Measurements from ENCODE around the gene NDUFAF3. TPM values are rescaled to one million over a fixed set of nuclear protein-coding genes. Genes with fewer than 3 reads are reported as not detected.
A peak's percentile ranks its signal among the peaks of the same experiment; 100 is the strongest.

The NDUFAF3 gene
- total RNA-seq, 1 experiment from 2014 or later, result 40.7 TPM

- Histone ChIP-seq H4K91ac (ENCODE audit: insufficient read length, low read depth, low read length) (no peak overlapping the region), H3K9ac (ENCODE audit: extremely low read depth, insufficient read length, low read length) (no peak overlapping the region)
- WGBS (ENCODE audit: extremely low coverage, insufficient read length, low lambda C conversion rate), result no CpG with 5 or more reads among the region's 3 CpGs
These were observed 16.6 kb upstream of the NDUFAF3 start for GRCh38 chr3:49005303-49005680.

More at GRCh38 chr3:49005303-49005680, 16.6 kb upstream of the NDUFAF3 start:
- H2BK20ac ChIP-seq (ENCODE audit: low read depth, low read length, poor library complexity, severe bottlenecking), result no peak overlapping the region
- no peak overlapping the region for H2AK5ac ChIP-seq (ENCODE audit: insufficient read length, low read length)
- Mint-ChIP-seq H3K36me3 (ENCODE audit: insufficient read depth in 1 of 3, low read depth in 3 of 3) (peaks cover 0 to 21% (median 15%) of the 10 kb centered on the region in 3 experiments; a peak in 6 of 7 replicates), H3K4me3 (peak overlapping the region in 1 of 2 experiments; percentile 35; a peak in 1 of 5 replicates), H3K9me3 (no peaks in the 10 kb centered on the region; a peak in 1 of 5 replicates), H3K27me3 (ENCODE audit: low read depth) (no peaks in the 10 kb centered on the region; the same call in 1 of the 2 replicates), H3K4me1 (peaks cover 16 to 18% of the 10 kb centered on the region in 2 experiments), H3K27ac (no peak overlapping the region)
- no peak for DNase-seq
- no peak overlapping the region for H3K56ac ChIP-seq (ENCODE audit: insufficient read length, low read depth, low read length)
- H3T11ph ChIP-seq (ENCODE audit: low read length), result no peak overlapping the region
- no peak overlapping the region for H3K23ac ChIP-seq (ENCODE audit: insufficient read length, low read depth, low read length)
- H3K27ac ChIP-seq (ENCODE audit: insufficient read length, low read depth, low read length), result no peak overlapping the region
- H3K23me2 ChIP-seq (ENCODE audit: insufficient read length, low read depth, low read length, poor library complexity, severe bottlenecking), result peaks cover 13% of the 10 kb centered on the region
- no peak overlapping the region for H3K14ac ChIP-seq (ENCODE audit: insufficient read depth, low read length)
- no peak overlapping the region for H3K4ac ChIP-seq (ENCODE audit: low read depth, low read length)
- no peak overlapping the region for H2BK120ac ChIP-seq (ENCODE audit: low read depth, low read length, poor library complexity, severe bottlenecking)
- no peak overlapping the region for H3K4me2 ChIP-seq (ENCODE audit: insufficient read depth, insufficient read length, low read length)
- no peak overlapping the region for H4K5ac ChIP-seq (ENCODE audit: insufficient read length, low read depth, low read length)
- H3K18ac ChIP-seq (ENCODE audit: insufficient read length, low read depth, low read length), result no peak overlapping the region
- no peaks in the 10 kb centered on the region for H3K9me3 ChIP-seq (ENCODE audit: control insufficient read depth, low read depth, low read length)
- H2BK5ac ChIP-seq (ENCODE audit: insufficient read length, low read length), result no peak overlapping the region
- no peaks in the 10 kb centered on the region; the same call in 1 of the 2 replicates for H3K4me1 ChIP-seq (ENCODE audit: insufficient read depth, low read length)
- H3K27me3 ChIP-seq (ENCODE audit: insufficient read depth, low read length), result no peaks in the 10 kb centered on the region
- no peak overlapping the region for H2BK12ac ChIP-seq (ENCODE audit: insufficient read length, low read depth, low read length)
- H2AFZ ChIP-seq (ENCODE audit: low read length), result no peak overlapping the region
- H3K79me2 ChIP-seq (ENCODE audit: insufficient read depth, low read length), result peaks cover 10% of the 10 kb centered on the region; the same call in 1 of the 2 replicates
- H4K20me1 ChIP-seq (ENCODE audit: control insufficient read depth, insufficient read depth, insufficient read length), result no peaks in the 10 kb centered on the region
- no peak overlapping the region for H4K8ac ChIP-seq (replicated peaks; ENCODE audit: insufficient read length, low read depth, low read length)
- TF ChIP-seq CTCF (conservative IDR thresholded peaks at IDR 0.05), result no peak
- H2BK15ac ChIP-seq (ENCODE audit: low read depth, low read length), result no peak overlapping the region
- H3K79me1 ChIP-seq (ENCODE audit: insufficient read depth, low read depth, low read length, poor library complexity, severe bottlenecking), result no peaks in the 10 kb centered on the region

Data from H9 (cell line).